ENCODE measurements around the gene THRB. TPM values are rescaled to one million over a fixed set of nuclear protein-coding genes. Genes with fewer than 3 reads are reported as not detected.

The THRB gene
- total and polyA plus RNA-seq, 9 of the 15 experiments (the other 6 are each of a cell fraction or from before 2014, with no cell fraction given) = 1.7 to 14.9 (median 6.9) TPM

DNA sequence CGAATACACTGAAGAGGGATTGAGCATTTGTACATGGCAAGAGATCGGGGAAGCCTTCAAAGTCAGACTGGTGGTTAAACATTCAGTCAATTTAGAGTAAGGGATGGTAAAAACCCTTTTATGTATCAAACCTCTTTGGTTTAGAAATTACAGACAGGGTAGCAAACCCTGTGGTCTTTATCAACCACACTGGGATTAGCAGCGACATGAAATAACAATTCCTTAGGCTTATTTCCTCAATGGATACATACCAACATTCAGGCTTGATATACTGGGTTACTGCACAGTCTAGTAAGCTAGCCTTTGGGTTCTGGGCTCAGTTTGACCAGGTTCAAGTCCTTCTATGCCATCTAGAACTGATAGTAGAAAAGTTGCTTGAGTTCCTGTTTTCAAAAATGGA, 127.4 kb downstream of the THRB start:
- no peak overlapping the region for H3K27ac ChIP-seq (ENCODE audit: extremely low read depth, low read depth, low read length)
- H3K4me1 ChIP-seq (replicated peaks in 1 of 2; ENCODE audit: control insufficient read depth in 2 of 2, insufficient read depth in 2 of 2, low read length in 2 of 2) = peaks cover 0 to 11% of the 10 kb centered on the region in 2 experiments; a peak in 3 of 5 replicates
- no TSS peak for BruUV-seq (replicated peaks)

More for the DNA sequence above, 127.4 kb downstream of the THRB start:
- Histone ChIP-seq H3K9me1 (ENCODE audit: control insufficient read depth, insufficient read depth, low read length) (no peaks in the 10 kb centered on the region), H3K36me3 (ENCODE audit: control insufficient read depth, insufficient read depth, low read length) (no peaks in the 10 kb centered on the region; the same call in 2 of the 3 replicates), H4K20me1 (replicated peaks; ENCODE audit: control insufficient read depth, insufficient read depth, low read length) (no peaks in the 10 kb centered on the region), H3K9me3 (replicated peaks; ENCODE audit: control insufficient read depth, insufficient read depth, low read depth, low read length) (no peaks in the 10 kb centered on the region), H3K4me3 (no peak overlapping the region), H2AFZ (ENCODE audit: low read depth, low read length) (0 out of 2 replicates have a peak overlapping the region, but pooled peaks have one; percentile 3), H3K9ac (ENCODE audit: insufficient read depth in 1 of 2, low read depth in 2 of 2, low read length in 2 of 2) (no peak overlapping the region), H3K4me2 (ENCODE audit: insufficient read depth, low read length) (no peak overlapping the region), H3K27me3 (ENCODE audit: control insufficient read depth in 2 of 2, insufficient read depth in 2 of 2, low read length in 2 of 2) (no peaks in the 10 kb centered on the region), H3K79me2 (ENCODE audit: control insufficient read depth, insufficient read depth, low read length) (peaks cover 3% of the 10 kb centered on the region; the same call in 1 of the 3 replicates)
- FAIRE-seq = no peak
- POLR2A ChIA-PET = interaction anchor here (0.6 kb wide), 1 partner anchor 449 kb away, joined by 3 read pairs; no protein-coding TSS in a partner anchor
- ATAC-seq = no peak
- 47% methylated on average over 3 of the region's 3 CpGs for WGBS (ENCODE audit: insufficient coverage, low coverage, missing lambda C conversion rate)
- CTCF ChIA-PET (ENCODE audit: low intra/inter-chr PET ratio) = no interaction called here
- DNase-seq (ENCODE audit: extremely low read depth in 1 of 4, low spot score in 3 of 4) = no peak
- intact Hi-C loops (cut with micrococcal nuclease) (loop anchor here (10.0 kb wide), 1 partner anchor 278 kb away; no protein-coding TSS in a partner anchor), in situ Hi-C loops (cut with MboI) (no loop called here)
- TF ChIP-seq ARID4B (CRISPR knock-in tag; IDR thresholded peaks at IDR 0.05) (no peak), UBTF (IDR thresholded peaks at IDR 0.05; ENCODE audit: borderline replicate concordance in 1 of 2, low read depth in 2 of 2, low read length in 2 of 2) (no peak), CREB1 (IDR thresholded peaks at IDR 0.05) (no peak), CREB1 (CRISPR knock-in tag; IDR thresholded peaks at IDR 0.05) (no peak), ZBTB5 (IDR thresholded peaks at IDR 0.05) (no peak)
- TF ChIP-seq, protein P1, sequence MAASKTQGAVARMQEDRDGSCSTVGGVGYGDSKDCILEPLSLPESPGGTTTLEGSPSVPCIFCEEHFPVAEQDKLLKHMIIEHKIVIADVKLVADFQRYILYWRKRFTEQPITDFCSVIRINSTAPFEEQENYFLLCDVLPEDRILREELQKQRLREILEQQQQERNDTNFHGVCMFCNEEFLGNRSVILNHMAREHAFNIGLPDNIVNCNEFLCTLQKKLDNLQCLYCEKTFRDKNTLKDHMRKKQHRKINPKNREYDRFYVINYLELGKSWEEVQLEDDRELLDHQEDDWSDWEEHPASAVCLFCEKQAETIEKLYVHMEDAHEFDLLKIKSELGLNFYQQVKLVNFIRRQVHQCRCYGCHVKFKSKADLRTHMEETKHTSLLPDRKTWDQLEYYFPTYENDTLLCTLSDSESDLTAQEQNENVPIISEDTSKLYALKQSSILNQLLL (CRISPR knock-in tag; IDR thresholded peaks at IDR 0.05; ENCODE audit: borderline replicate concordance) = no peak

Data from K562 (cell line).